Fibroblast of upper back skin (primary cell): Measurements from ENCODE around the gene HRH4.

Experiments
- DNase-seq: peaks from one replicate; pipeline ENCODE4 v3.0.0-alpha.2; 2013

HRH4 gene

GRCh38 chr18:24470022-24470618, 9.7 kb downstream of the HRH4 start:
- no peak for DNase-seq

- no peak for DNase-seq
Observed at GRCh38 chr18:24470805-24471204, 10.4 kb downstream of the HRH4 start.

GRCh38 chr18:24472591-24472990, 12.2 kb downstream of the HRH4 start:
- no peak for DNase-seq

DNA sequence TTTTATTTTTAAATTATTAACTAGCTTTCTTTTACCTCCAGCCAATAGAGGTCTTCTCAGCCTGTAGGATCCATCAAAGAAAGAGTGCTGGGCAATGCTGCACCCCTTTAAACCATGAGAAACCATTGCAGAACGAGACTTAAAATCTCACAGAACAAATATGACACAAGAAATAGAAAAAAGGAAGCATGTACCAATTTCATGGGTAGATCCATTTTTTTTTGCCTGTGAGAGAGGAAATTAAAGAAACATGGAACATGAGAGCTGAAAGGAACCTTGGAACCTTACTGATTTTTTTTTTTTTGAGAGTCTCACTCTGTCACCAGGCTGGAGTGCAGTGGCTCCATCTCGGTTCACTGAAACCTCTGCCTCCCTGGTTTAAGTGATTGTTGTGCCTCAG, 14.0 kb downstream of the HRH4 start:
- no peak for DNase-seq

DNA sequence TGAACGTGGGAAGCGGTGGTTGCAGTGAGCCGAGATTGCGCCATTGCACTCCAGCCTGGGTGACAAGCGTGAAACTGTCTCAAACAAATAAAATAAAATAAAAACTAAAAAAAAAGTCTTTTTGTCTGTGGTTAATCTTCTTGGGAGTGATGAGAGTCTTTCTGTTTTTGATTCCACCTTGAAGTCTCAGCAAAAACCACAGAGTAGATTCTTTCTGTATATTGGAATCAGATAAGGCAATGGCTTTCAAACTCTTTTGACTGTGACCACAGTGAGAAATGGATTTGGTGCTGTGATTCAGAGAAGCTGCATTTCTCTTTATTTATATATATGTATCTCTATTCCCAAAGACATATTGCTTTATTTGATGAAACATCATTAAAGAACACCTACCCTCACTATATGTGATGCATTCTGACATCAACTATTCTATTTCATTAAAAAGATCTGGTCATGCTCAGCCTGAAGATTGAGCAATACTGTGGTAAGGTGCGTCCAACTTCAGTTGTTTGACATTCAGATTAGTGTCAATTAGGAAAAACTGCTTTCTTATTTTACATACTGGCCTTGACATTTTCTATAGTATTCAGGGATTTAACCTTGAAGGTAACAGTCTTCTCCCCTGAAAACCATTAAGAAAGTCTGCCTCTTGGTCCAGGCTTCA, 15.6 kb downstream of the HRH4 start:
- DNase-seq = no peak

GRCh38 chr18:24479371-24479770, 18.9 kb downstream of the HRH4 start:
- no peak for DNase-seq

DNA sequence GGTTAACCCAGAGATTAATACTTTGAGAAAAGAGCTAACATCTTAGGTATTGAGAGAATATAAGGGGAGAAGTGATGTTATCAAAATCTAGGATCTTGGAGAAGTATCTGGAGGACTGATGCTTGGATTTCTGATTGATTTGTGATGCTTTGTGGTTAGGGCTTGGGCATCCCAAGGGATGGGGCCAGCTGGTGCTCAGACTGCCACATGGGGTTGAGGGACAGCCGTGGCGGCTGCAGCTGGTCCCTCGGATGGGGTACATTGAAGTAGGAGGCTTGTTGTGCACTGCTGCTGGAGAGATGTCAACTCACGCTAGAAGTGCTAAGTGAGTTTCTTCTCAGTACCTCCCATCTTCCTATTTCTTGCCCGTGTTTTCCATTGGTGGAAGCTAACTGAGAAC, 22.4 kb downstream of the HRH4 start:
- no peak for DNase-seq

DNA sequence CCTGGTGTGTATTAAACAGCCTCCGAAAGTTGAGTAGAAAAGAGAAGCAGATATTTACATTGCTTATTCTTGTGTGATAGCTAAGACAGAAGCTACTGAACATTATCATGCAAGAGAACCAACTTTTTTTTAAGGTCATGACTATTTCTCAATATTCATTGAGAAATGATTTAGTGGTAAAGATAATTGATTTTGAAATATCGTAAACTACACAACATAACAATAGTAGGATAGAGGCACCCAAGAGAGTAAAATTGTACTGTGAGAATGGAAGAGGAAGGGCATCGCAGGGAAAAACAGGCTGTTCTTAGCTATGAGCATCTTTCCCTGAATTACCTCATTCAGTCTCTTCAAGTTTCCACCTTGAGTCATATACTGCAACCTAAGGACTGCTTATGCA, 25.2 kb downstream of the HRH4 start:
- no peak for DNase-seq

DNA sequence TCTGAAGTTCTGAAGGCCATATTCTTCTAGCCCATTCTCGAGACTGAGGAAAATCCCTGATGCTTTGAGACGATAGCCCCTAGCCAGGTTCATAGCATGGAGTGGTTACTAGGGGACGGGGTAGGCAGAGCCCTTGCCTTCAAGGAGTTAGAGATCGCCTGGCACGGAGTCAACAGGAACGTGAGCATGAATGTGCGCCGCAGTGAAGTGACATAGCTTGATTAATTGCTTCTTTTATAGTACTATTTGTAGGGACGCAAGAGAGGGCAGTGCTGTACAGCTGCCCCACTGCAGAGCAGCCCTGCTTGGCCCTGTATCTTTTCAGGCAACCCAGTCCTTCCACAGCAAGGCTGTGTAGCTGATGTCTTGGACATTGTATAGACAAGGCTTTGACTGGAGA, 26.2 kb downstream of the HRH4 start:
- no peak for DNase-seq

DNA sequence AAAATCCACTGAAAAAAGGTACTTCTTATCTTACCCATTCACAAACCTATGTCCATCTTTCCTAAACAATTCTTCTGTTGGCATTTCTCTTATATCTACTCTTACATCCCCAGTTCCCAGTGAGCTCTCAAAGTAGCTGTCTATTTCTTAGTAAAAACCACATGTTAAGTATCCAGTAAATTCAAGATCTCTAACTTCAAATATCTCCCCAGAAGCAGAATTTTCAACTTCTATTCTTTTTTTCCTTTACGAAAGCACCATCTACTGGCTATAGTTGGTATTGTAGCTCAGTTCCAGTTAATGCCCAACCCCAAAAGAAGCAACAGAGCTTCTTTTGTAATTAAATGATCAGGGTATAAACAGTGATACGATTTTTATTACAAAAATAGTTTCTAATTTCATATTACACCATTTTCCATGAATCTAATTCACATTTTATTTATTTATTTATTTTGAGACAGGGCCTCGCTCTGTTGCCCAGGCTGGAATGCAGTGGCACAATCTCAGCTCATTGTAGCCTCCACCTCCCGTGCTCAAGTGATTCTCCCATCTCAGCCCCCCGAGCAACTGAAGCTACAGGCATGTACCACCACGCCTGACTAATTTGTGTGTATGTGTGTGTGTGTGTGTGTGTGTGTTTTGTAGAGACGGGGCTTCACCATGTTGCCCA, 28.5 kb downstream of the HRH4 start:
- peak; percentile 48 for DNase-seq

GRCh38 chr18:24490539-24490938, 30.1 kb downstream of the HRH4 start:
- DNase-seq = peak; percentile 42

DNA sequence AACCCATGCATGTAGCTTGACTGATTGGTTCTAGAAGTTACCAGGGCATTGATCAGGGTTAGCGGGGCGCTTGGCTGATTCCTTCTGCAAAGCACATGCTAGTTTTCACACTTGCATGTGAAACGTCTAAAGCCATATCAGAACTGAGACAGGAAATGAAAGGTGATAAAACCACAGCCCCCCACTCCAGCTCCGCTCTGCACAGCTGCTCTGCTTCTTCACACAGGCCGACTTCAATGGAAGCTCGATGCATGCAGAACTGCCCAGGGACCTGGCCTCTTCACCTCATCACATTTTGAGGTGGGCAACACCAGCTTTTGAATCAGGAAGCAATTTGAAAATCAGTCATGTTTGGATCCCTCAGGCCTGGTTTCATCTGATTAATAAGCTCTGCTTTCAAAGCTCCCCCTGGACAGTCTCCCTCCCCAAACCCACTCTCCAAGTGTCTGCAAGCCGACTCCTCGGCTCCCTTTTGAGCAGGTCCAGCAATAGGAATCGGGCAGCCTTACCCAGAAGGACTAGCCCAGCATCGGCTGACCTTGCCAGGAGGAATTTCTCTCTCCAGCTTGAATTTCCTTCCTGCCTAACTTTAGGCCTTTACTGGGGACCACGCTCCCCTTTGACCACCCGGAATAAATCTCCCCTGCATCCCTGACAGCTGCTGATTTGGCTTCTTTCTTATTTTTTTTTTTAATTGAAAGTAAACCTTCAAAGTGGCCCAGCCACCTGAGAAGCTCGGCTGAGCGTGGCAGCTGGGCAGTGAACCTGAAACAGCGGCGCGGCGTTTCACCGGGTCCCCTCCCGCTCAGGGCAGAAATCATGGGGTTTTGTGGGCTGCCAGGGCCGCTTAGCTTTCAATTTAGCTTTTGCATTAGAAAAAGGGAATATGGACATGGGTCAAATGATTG, 31.7 kb downstream of the HRH4 start:
- DNase-seq = no peak

DNA sequence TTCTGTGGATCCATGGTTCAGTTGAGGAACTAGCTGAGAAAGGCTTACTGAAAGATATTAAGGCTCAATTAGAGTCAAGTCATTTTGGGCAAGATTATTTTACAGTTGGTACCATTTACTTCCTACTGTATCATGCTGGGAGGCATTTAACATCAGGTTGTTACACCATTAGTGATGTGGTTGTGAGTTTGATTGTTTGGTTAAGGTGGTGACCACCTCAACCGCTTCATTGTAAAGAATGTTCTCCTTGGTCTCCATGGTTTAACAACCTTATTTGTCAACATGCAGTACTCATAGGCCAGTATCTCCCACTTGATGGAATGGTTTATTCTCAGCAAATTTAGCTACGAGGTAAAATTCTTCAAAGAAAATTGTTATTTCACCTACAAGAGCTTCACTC, 34.1 kb downstream of the HRH4 start:
- no peak for DNase-seq

DNA sequence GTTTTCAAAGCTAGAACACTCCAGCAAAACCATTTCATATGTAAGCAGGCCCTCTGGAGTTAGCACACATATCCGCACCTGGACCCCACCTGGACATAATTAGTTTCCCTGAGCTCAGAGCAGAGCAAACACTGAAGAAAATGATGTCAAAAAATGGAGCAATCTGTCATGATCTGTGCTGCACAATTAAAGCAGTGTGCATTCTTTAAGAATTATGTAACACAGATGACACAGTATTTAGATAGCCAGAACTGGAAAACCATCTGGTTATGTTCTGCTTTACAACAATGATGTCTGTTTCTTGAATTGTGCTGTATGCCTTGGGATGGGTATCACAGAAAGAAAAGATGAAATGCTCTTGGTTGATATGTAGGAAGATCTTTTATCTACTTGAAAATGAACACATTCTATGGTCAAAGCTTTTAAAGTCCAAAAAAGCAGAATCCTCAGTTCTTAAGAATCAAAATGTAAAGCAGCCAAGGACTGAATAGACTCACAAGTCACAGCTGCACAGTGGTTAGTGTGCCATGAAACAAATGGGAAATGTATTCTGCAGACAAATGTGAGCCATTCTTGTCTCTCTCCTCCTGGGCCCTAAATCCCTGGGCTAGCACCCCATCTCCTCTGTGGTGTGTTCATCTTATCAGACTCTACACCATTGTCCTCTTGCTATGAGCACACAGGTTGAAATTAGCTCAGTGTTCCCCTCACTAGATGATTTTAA, 36.8 kb downstream of the HRH4 start:
- peak; percentile 89 for DNase-seq

DNA sequence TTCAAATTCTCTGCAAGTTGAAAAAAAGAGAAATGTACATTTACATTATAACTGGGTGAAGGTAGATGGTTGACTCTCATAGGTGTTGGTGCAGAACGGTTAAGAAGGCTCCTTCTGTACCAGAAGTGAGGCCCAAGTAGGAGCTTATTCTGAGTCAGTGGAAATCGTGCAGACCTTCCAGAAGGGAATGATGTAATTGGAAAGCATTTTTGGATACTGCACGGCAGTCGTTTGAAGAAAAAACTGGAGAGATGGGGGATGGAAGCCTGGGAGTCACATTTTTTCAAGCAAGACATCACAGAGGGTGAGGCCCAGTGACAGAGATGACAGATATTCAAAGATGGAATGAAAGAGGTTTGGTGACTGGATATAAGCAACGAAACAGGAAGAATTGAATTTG, 39.4 kb downstream of the HRH4 start:
- peak; percentile 74 for DNase-seq

DNA sequence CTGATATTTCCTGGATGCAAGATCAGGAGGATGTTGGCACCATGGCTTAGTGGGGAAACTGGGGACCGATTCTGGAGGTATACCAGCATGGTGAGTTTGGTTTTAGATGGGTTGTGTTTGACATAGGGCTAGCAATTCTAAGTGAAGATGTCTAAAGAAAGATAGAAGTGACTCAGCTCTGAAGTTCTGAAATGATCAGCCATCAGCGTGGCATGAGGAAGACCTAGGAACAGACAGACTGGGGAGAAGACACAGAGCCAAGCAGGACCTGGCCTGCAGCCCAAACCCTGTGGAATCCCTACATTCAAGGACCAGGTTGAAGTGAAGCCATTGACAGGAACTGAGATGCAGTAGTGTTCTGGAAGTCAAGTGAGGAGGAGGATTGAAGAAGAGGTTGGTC, 39.8 kb downstream of the HRH4 start:
- peak; percentile 20 for DNase-seq

DNA sequence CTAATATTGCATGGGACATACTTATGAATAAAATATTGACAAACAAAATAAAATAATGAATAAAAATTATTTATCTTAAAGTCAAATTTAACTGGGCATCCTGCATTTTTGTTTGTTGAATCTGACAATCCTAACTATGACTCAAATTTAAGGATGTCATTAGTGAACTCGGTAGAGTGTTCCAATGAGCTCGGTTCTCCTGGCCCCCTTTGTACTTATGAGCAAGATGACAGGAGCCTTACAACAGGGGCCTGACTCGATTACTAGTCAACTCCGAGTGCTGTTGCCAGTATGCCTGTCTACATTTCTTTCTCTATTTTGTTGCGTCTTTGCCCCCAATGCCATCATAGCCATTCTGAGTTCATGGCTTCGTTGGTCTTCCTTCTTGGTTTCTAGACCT, 40.3 kb downstream of the HRH4 start:
- no peak for DNase-seq

GRCh38 chr18:24502667-24503523, 42.5 kb downstream of the HRH4 start:
- DNase-seq = no peak

- no peak for DNase-seq
Observed at GRCh38 chr18:24504401-24504800, 44.0 kb downstream of the HRH4 start.

GRCh38 chr18:24506175-24506574, 45.7 kb downstream of the HRH4 start:
- no peak for DNase-seq

- no peak for DNase-seq
Observed at GRCh38 chr18:24509435-24509834, 49.0 kb downstream of the HRH4 start.

DNA sequence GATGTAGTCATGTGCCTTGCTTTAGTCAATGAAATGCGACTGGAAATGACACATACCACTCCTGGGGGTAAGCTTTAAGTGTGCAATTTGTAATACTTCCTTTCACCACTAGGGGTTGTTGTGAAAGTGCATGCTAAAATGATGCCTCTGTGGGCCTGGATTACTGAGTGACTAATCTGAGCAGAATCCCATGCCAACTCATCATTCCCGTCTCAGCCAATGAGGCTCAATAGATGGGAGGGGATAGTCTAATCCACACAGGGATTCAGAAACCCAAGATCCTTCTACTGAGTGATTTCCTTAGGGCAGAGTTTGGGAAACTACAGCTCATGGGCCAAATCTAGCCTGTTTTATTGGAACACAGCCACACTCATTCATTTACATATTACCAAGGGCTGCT, 54.0 kb downstream of the HRH4 start:
- DNase-seq = peak; percentile 15
